Hematopoietic multipotent progenitor cell treated with erythropoietin and hydrocortisone succinate and interleukin-3 and kit ligand, for 6 days (in vitro differentiated cells): ENCODE measurements around the gene TMEM256.

ENCODE experiments used
- DNase-seq: peaks from one replicate; pipeline ENCODE4 v3.0.0-alpha.2; 2015

TMEM256 gene

DNA sequence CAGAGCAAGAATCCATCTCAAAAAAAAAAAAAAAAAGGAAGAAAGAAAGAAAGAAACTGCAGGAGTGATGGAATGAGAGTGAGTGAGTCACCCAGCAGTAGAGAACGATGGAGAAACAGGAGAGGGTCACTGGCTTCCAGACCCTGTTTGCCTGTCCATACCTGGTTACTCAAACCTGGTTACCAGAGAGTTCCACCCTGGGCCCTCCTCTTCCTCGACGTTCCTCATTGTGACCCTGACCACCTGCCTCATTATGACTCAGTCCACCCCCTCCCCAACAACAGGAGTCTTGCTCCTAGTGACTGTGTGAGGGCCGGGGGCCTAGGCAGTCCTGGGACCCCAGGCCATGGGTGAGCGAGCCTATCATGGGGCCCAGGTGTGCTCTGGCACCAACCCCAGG, 24.7 kb upstream of the TMEM256 start, which contains the start of gene SPEM3:
Gene SPEM3, plus strand, starts transcription at position 301 of the 400 bp plus-strand sequence. Its CDS starts 46 bp downstream, at position 347.
- no peak for DNase-seq

GRCh38 chr17:7427549-7427948, 23.7 kb upstream of the TMEM256 start:
- DNase-seq, result no peak

- no peak for DNase-seq
Observed at GRCh38 chr17:7426896-7427489, 23.1 kb upstream of the TMEM256 start.

GRCh38 chr17:7426203-7426863, 22.4 kb upstream of the TMEM256 start:
- no peak for DNase-seq

GRCh38 chr17:7425756-7426155, 21.9 kb upstream of the TMEM256 start:
- DNase-seq, result no peak

GRCh38 chr17:7425316-7425715, 21.4 kb upstream of the TMEM256 start, which contains the start of gene SPEM2:
Gene SPEM2 (plus strand): TSS chr17:7425616. CDS start chr17:7425689, 73 bp downstream.
- DNase-seq, result peak; percentile 23

GRCh38 chr17:7423679-7424078, 19.8 kb upstream of the TMEM256 start:
- DNase-seq, result no peak

GRCh38 chr17:7421186-7421585, 17.3 kb upstream of the TMEM256 start:
- no peak for DNase-seq

DNA sequence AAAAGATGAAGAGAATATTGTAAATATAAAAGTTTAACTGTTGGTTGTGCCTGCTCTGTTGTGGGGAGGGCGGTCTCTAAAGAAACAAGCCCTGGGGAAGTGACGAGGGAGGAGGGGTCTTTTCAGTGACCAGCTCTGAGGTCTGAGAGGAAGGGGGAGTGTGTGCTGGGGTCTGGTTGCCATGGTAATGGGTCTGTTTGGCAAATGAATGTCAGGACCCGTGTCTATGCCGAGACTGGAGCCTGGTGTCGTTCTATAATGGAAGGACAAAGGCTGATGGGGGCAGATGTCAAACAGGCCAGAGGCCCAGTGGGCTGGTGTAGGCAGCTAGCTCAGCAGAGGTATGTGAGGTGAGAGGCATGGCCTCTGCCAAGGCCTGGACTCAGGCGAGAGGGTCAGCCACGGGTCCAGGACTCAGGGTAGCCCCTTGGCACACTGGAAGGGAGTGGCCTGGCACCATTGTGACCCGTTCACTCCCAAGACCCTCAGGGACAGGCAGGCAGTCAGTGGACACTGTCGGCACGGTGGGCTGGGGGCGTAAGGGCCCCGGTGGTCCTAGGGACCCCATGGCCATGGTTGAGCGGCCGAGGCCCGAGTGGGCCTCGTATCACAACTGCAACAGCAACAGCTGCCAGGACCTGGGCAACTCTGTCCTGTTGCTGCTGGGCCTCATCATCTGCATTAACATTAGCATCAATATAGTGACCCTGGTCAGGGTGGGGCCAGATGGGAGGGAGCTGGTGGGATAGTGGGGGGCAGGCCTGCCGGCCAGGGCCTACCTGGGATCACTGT, 16.1 kb upstream of the TMEM256 start, which contains the start of gene SPEM1:
Gene SPEM1, plus strand, starts transcription at position 506 of the 792 bp plus-strand sequence. Its CDS starts 61 bp downstream, at position 567.
- no peak for DNase-seq

GRCh38 chr17:7418472-7419152, 14.7 kb upstream of the TMEM256 start:
- no peak for DNase-seq

DNA sequence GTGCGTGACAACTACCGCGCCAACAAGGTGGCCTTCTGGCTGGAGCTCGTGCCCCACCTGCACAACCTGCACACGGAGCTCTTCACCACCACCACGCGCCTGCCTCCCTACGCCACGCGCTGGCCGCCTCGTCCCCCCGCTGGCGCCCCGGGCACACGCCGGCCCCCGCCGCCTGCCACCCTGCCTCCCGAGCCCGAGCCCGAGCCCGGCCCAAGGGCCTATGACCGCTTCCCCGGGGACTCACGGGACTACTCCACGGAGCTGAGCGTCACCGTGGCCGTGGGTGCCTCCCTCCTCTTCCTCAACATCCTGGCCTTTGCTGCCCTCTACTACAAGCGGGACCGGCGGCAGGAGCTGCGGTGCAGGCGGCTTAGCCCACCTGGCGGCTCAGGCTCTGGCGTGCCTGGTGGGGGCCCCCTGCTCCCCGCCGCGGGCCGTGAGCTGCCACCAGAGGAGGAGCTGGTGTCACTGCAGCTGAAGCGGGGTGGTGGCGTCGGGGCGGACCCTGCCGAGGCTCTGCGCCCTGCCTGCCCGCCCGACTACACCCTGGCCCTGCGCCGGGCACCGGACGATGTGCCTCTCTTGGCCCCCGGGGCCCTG, 13.3 kb upstream of the TMEM256 start:
- no peak for DNase-seq

GRCh38 chr17:7416323-7416722, 12.4 kb upstream of the TMEM256 start:
- DNase-seq, result no peak

- no peak for DNase-seq
Observed at GRCh38 chr17:7415784-7416183, 11.9 kb upstream of the TMEM256 start.

GRCh38 chr17:7414837-7415236, 10.9 kb upstream of the TMEM256 start:
- DNase-seq, result no peak

GRCh38 chr17:7413346-7413985, 9.6 kb upstream of the TMEM256 start:
- no peak for DNase-seq

- DNase-seq, result no peak
Observed at GRCh38 chr17:7411427-7411750, 7.5 kb upstream of the TMEM256 start.

DNA sequence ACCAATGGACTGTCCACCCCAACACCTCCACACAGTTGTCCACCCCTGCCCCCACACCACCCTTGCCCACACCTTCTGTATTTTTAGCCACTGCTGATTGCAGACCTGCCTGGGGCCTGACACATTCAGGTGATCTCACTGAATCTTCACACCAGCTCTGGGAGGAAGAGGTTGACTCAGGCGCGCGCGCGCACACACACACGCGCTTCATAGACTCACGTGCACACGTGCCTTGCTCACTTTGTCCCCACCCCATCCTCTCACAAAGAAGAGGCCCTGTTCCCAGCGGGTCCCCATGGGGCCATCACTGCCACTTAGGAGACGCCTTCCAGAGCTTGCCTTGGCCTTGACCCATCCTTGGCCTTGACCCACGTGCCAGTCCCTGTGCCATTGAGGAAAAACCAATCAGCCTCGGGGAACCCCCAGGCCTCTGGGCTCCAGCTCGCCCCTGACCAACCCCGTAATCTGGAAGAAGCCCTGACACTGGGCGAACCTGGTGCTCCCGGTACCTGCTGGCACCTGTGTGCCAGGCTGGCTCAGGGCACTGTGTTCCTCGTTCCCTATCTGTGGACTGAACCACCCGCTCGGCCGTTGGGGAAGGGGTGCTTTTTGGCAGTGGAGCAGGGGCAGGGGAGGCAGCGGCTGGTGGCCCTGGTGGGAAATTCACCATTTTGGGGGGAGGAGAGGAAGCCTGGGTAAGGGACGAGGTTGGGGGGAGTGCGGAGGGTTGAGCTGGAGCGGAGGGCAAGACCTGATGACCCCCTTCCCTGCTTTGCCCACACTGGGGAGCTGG, 6.9 kb upstream of the TMEM256 start:
- DNase-seq, result no peak

GRCh38 chr17:7409716-7410115, 5.8 kb upstream of the TMEM256 start:
- no peak for DNase-seq

DNA sequence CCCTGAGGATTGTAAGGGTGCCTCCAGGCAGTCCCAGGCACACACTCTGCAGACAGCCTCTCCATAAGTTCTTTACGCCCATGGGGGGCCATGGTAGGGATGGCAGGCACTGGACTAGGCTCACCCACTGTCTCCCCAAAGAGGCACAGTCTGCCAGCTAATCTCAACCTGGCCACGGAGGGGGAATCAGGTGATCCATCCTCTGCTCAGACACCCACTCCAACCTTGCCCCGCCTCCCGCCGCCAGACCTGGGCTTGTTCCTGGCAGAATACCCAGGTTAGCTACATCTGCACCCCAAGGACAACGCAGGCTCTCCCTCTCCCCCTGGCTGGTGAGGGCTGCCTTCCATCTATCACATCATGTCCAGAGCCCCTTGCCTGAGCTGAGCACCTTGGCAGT, 5.0 kb upstream of the TMEM256 start:
- no peak for DNase-seq

GRCh38 chr17:7408252-7408727, 4.4 kb upstream of the TMEM256 start:
- DNase-seq, result peak; percentile 37
